T-cell (primary cell): ENCODE data around the gene TEX52. TPM values are rescaled to one million over a fixed set of nuclear protein-coding genes. Genes with fewer than 3 reads are reported as not detected.
"Not testable (repeated sequence)": the region's sequence is repeated elsewhere in the genome, so short reads cannot be mapped to it uniquely, and the experiment has no call there.

Source experiments
- ATAC-seq, 4 experiments: fragments of 200-7000 bp in 3 of 4; fragments of 150-1000 bp in 1 of 4; cut with Tn5 transposase; replicated peaks in 1 of 4; 1 replicate in 3 of 4; 2 replicates in 1 of 4; pipeline ENCODE4 v1.10.0; 2021; ENCODE audit warnings: moderate library complexity in 3 of 4, mild to moderate bottlenecking in 2 of 4, moderate number of reproducible peaks in 1 of 4
- CTCF ChIA-PET, 2 donors: fragments of 300-600 bp; sonication (Branson Sonifier 250); formaldehyde crosslinking; loops; one replicate each; lab custom pipeline; 2022; ENCODE audit warnings: antibody characterized with exemption in 2 of 2; lab: Charles Lee
- POLR2A ChIA-PET, 2 donors: fragments of 300-600 bp; sonication (Branson Sonifier 250); formaldehyde crosslinking; loops; one replicate each; lab custom pipeline; 2022; ENCODE audit warnings: antibody characterized with exemption in 2 of 2; lab: Charles Lee
- DNase-seq, 35 experiments: peaks; one replicate each; pipeline versions ENCODE4 v3.0.0 to v3.0.0-alpha.2; 2013 to 2023
- H3K27ac ChIP-seq: one replicate; pipeline ENCODE4 v1.5.1; 2013; ENCODE audit warnings: low read length
- H3K27me3 ChIP-seq, 2 experiments: replicated peaks in 1 of 2; 1 replicate in 1 of 2; 2 replicates in 1 of 2; pipeline versions ENCODE4 v1.6.1 to v1.7.0; 2013; ENCODE audit warnings: low read length in 1 of 2, mixed read lengths in 1 of 2; ENCODE audit not compliant: control insufficient read depth in 2 of 2, insufficient read depth in 2 of 2; ENCODE audit errors: extremely low read depth in 1 of 2
- H3K36me3 ChIP-seq, 2 donors: 1 replicate in 1 of 2; 2 replicates in 1 of 2; pipeline versions ENCODE4 v1.6.1 to v1.7.0; 2013; ENCODE audit warnings: low read length in 1 of 2; ENCODE audit not compliant: control insufficient read depth in 2 of 2, insufficient read depth in 1 of 2; ENCODE audit errors: extremely low read depth in 1 of 2
- H3K4me1 ChIP-seq, 2 experiments: 1 replicate in 1 of 2; 2 replicates in 1 of 2; pipeline versions ENCODE4 v1.6.1 to v1.7.0; 2013; ENCODE audit warnings: low read length in 2 of 2, mixed read lengths in 1 of 2; ENCODE audit not compliant: insufficient read depth in 2 of 2, control insufficient read depth in 1 of 2; ENCODE audit errors: extremely low read depth in 1 of 2
- H3K4me3 ChIP-seq, 2 donors: 1 replicate in 1 of 2; 2 replicates in 1 of 2; pipeline versions ENCODE4 v1.5.1 to v1.7.0; 2013; ENCODE audit warnings: mild to moderate bottlenecking in 2 of 2, low read length in 1 of 2, moderate library complexity in 1 of 2; ENCODE audit not compliant: control insufficient read depth in 1 of 2; ENCODE audit errors: extremely low read depth in 1 of 2
- H3K9me3 ChIP-seq: 2 replicates; pipeline ENCODE4 v1.7.0; 2013
- H3K27ac Mint-ChIP-seq, 2 donors: one replicate each; pipeline ENCODE4 v1.8.0; 2020 to 2021; ENCODE audit warnings: mild to moderate bottlenecking in 2 of 2, mixed read lengths in 2 of 2
- H3K27me3 Mint-ChIP-seq, 2 donors: one replicate each; pipeline ENCODE4 v1.8.0; 2021 to 2022; ENCODE audit warnings: mixed read lengths in 2 of 2
- H3K36me3 Mint-ChIP-seq: one replicate; pipeline ENCODE4 v1.8.0; 2021; ENCODE audit warnings: mixed read lengths
- H3K4me1 Mint-ChIP-seq, 3 donors: one replicate each; pipeline ENCODE4 v1.8.0; 2020 to 2022; ENCODE audit warnings: mixed read lengths in 3 of 3, mild to moderate bottlenecking in 1 of 3
- H3K4me3 Mint-ChIP-seq, 3 donors: one replicate each; pipeline ENCODE4 v1.8.0; 2020 to 2022; ENCODE audit warnings: mild to moderate bottlenecking in 3 of 3, mixed read lengths in 3 of 3, moderate library complexity in 3 of 3
- H3K9me3 Mint-ChIP-seq, 3 donors: one replicate each; pipeline ENCODE4 v1.8.0; 2020 to 2022; ENCODE audit warnings: mixed read lengths in 3 of 3
- WGBS: methylation state at CpG from one replicate; pipeline ENCODE4 v1.1.5; 2013; ENCODE audit warnings: missing lambda C conversion rate; ENCODE audit not compliant: insufficient coverage; 5-methylcytosine and 5-hydroxymethylcytosine counted together
- total RNA-seq, 35 experiments: library from RNA in 6 of 35; stranded (reverse) in 6 of 35; fragments of 120-200 nt in 1 of 35; gene quantifications; one replicate each; pipeline versions ENCODE4 v1.2.1 to v1.2.4 and lab custom pipeline; 2013 to 2026

TEX52 gene
- total RNA-seq, 5 donors from 2014 or later (not counting 1 experiment from before 2014, with no cell fraction given): not detected

GRCh38 chr12:2877047-2877952 is 20.5 kb upstream of the TEX52 start, which contains the start of the genes FOXM1 and RHNO1:
TSS of gene FOXM1 (minus strand) at chr12:2877174. CDS start at chr12:2874478, 2,696 bp downstream.
TSS of gene RHNO1 (plus strand) at chr12:2877223. CDS start at chr12:2885367, 8,144 bp downstream.
- Histone ChIP-seq H3K36me3 (peaks cover 0 to 2% of the 10 kb centered on the region in 2 donors), H3K27me3 (no peaks in the 10 kb centered on the region), H3K27ac (peak within 1 kb of the TSS; percentile 90), H3K4me3 (peak within 1 kb of the TSS; percentile 75 to 94), H3K9me3 (no peaks in the 10 kb centered on the region), H3K4me1 (peaks cover 5 to 39% of the 10 kb centered on the region in 2 experiments)
- Mint-ChIP-seq H3K27ac (peak within 1 kb of the TSS; percentile 99), H3K4me1 (peaks cover 31 to 39% (median 36%) of the 10 kb centered on the region in 3 donors), H3K27me3 (no peaks in the 10 kb centered on the region), H3K4me3 (peak within 1 kb of the TSS; percentile 92 to 98 (median 98)), H3K36me3 (no peaks in the 10 kb centered on the region), H3K9me3 (no peaks in the 10 kb centered on the region)
- WGBS: 1% methylated on average over 50 of the region's 70 CpGs
- ChIA-PET CTCF (interaction anchor here in 1 of 2 donors (1.3 kb wide), 1 partner anchor 13 kb away, joined by 6 read pairs; the partner anchor contains the start of gene TULP3), POLR2A (interaction anchor here (0.6 to 1.3 kb wide), 3 partner anchors 9 to 80 kb away, joined by 3 to 7 read pairs (median 3); partner anchors contain the start of gene TULP3 (in 1 of the 2))
- DNase-seq (peak; percentile 62 to 91 (median 82)), ATAC-seq (peak; percentile 84 to 88 (median 86))

GRCh38 chr12:2876431-2877046 is 19.7 kb upstream of the TEX52 start:
- no peaks in the 10 kb centered on the region for H3K27me3 Mint-ChIP-seq
- H3K4me1 Mint-ChIP-seq: peaks cover 31 to 36% (median 32%) of the 10 kb centered on the region in 3 donors
- peak in 6 of 35 experiments; percentile 6 to 27 (median 14) for DNase-seq
- Histone ChIP-seq H3K4me1 (peaks cover 5 to 39% of the 10 kb centered on the region in 2 experiments), H3K9me3 (no peaks in the 10 kb centered on the region), H3K27ac (peak overlapping the region; percentile 55), H3K27me3 (no peaks in the 10 kb centered on the region), H3K4me3 (peak overlapping the region; percentile 61 to 75), H3K36me3 (no peaks in the 10 kb centered on the region)
- peak; percentile 46 to 55 (median 52) for ATAC-seq
- WGBS: 2% methylated on average over 31 of the region's 38 CpGs
- H3K27ac Mint-ChIP-seq: peak overlapping the region; percentile 59 to 73
- no peaks in the 10 kb centered on the region for H3K36me3 Mint-ChIP-seq
- ChIA-PET POLR2A (interaction anchor here in 1 of 2 donors (0.6 to 1.3 kb wide), 2 partner anchors 14 to 80 kb away, joined by 3 to 7 read pairs; partner anchors contain the start of gene TULP3), CTCF (no interaction called here)
- H3K9me3 Mint-ChIP-seq: no peaks in the 10 kb centered on the region
- peak overlapping the region; percentile 74 to 92 (median 81) for H3K4me3 Mint-ChIP-seq

GRCh38 chr12:2868986-2869632 is 12.3 kb upstream of the TEX52 start:
- H3K27ac Mint-ChIP-seq, H3K4me1 Mint-ChIP-seq, H3K4me3 Mint-ChIP-seq, H3K36me3 ChIP-seq, ATAC-seq, H3K4me1 ChIP-seq, H3K27me3 ChIP-seq, H3K9me3 Mint-ChIP-seq, H3K27me3 Mint-ChIP-seq, CTCF ChIA-PET, H3K4me3 ChIP-seq, H3K36me3 Mint-ChIP-seq, H3K27ac ChIP-seq, DNase-seq, H3K9me3 ChIP-seq: not testable (repeated sequence)
- POLR2A ChIA-PET: interaction anchor here in 1 of 2 donors (0.7 kb wide), 1 partner anchor 69 kb away, joined by 6 read pairs; no protein-coding TSS in a partner anchor
- WGBS: 85% methylated on average over 3 of the region's 9 CpGs

GRCh38 chr12:2864198-2864597 is 7.4 kb upstream of the TEX52 start:
- no peaks in the 10 kb centered on the region for H3K27me3 ChIP-seq
- no peaks in the 10 kb centered on the region for H3K36me3 ChIP-seq
- ATAC-seq (no peak), DNase-seq (no peak)
- H3K27ac ChIP-seq: no peak overlapping the region
- Mint-ChIP-seq H3K9me3 (no peaks in the 10 kb centered on the region), H3K27ac (no peak overlapping the region), H3K27me3 (no peaks in the 10 kb centered on the region), H3K4me3 (no peak overlapping the region), H3K4me1 (peaks cover 0 to 7% (median 5%) of the 10 kb centered on the region in 3 donors), H3K36me3 (peaks cover 13% of the 10 kb centered on the region)
- H3K9me3 ChIP-seq: no peaks in the 10 kb centered on the region
- POLR2A ChIA-PET: no interaction called here
- H3K4me3 ChIP-seq: no peak overlapping the region
- H3K4me1 ChIP-seq: peaks cover 0 to 4% of the 10 kb centered on the region in 2 experiments
- 97% methylated on average over 9 of the region's 9 CpGs for WGBS
- CTCF ChIA-PET: interaction anchor here (0.5 to 0.6 kb wide), 4 partner anchors 9 to 1176 kb away, joined by 3 to 5 read pairs (median 3); no protein-coding TSS in a partner anchor

GRCh38 chr12:2863402-2863801 is 6.6 kb upstream of the TEX52 start:
- H3K27me3 Mint-ChIP-seq, POLR2A ChIA-PET, H3K27ac Mint-ChIP-seq, H3K9me3 ChIP-seq, H3K27me3 ChIP-seq, H3K27ac ChIP-seq, H3K4me3 ChIP-seq, H3K36me3 ChIP-seq, H3K4me3 Mint-ChIP-seq, H3K4me1 ChIP-seq, ATAC-seq, H3K4me1 Mint-ChIP-seq, DNase-seq, H3K9me3 Mint-ChIP-seq: not testable (repeated sequence)
- peaks cover 13% of the 10 kb centered on the region for H3K36me3 Mint-ChIP-seq
- 98% methylated on average over 5 of the region's 7 CpGs for WGBS
- CTCF ChIA-PET: interaction anchor here in 1 of 2 donors (0.5 kb wide), 1 partner anchor 69 kb away, joined by 3 read pairs; no protein-coding TSS in a partner anchor
